ENCODE data around the gene STX1B. TPM values are rescaled to one million over a fixed set of nuclear protein-coding genes. Genes with fewer than 3 reads are reported as not detected.

STX1B gene
- total RNA-seq, 1 experiment from 2014 or later, result 11.0 TPM

DNA sequence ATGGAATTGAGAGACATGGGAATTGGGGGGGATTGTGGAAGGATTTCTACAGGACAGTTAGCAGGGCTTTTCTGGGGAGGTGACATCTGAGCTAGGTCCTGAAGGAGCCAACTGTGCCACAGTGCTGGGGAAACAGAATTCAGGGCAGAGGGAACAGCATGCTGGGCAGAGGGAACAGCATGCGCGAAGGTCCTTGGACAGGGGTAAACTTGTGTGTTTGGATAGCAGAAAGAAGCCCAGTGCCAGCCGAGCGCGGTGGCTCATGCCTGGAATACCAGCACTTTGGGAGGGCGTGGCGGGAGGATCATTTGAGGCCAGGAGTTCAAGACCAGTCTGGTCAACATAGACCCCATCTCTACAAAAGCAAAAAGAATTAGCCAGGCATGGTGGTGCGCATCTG lies 3.8 kb downstream of the STX1B start:
- Histone ChIP-seq H4K5ac (ENCODE audit: insufficient read length, low read depth, low read length) (no peak overlapping the region), H3K79me2 (ENCODE audit: insufficient read depth, low read length) (no peaks in the 10 kb centered on the region; the same call in 1 of the 2 replicates), H4K8ac (replicated peaks; ENCODE audit: insufficient read length, low read depth, low read length) (no peak overlapping the region), H3K9me3 (ENCODE audit: control insufficient read depth, low read depth, low read length) (no peaks in the 10 kb centered on the region), H2BK12ac (ENCODE audit: insufficient read length, low read depth, low read length) (no peak overlapping the region), H2BK15ac (ENCODE audit: low read depth, low read length) (no peak overlapping the region), H2AFZ (ENCODE audit: low read length) (no peak overlapping the region), H2BK5ac (ENCODE audit: insufficient read length, low read length) (no peak overlapping the region), H3K23me2 (ENCODE audit: insufficient read length, low read depth, low read length, poor library complexity, severe bottlenecking) (peaks cover 5% of the 10 kb centered on the region), H4K91ac (ENCODE audit: insufficient read length, low read depth, low read length) (no peak overlapping the region), H4K20me1 (ENCODE audit: control insufficient read depth, insufficient read depth, insufficient read length) (no peaks in the 10 kb centered on the region), H3K18ac (ENCODE audit: insufficient read length, low read depth, low read length) (no peak overlapping the region), H3K4me1 (ENCODE audit: insufficient read depth, low read length) (peaks cover 3% of the 10 kb centered on the region; the same call in 1 of the 2 replicates), H3K9ac (ENCODE audit: extremely low read depth, insufficient read length, low read length) (no peak overlapping the region), H2BK120ac (ENCODE audit: low read depth, low read length, poor library complexity, severe bottlenecking) (no peak overlapping the region), H3K23ac (ENCODE audit: insufficient read length, low read depth, low read length) (no peak overlapping the region), H3K27me3 (ENCODE audit: insufficient read depth, low read length) (no peaks in the 10 kb centered on the region), H3T11ph (ENCODE audit: low read length) (no peak overlapping the region), H3K4me2 (ENCODE audit: insufficient read depth, insufficient read length, low read length) (no peak overlapping the region), H3K27ac (ENCODE audit: insufficient read length, low read depth, low read length) (no peak overlapping the region), H3K56ac (ENCODE audit: insufficient read length, low read depth, low read length) (no peak overlapping the region), H3K14ac (ENCODE audit: insufficient read depth, low read length) (no peak overlapping the region), H2AK5ac (ENCODE audit: insufficient read length, low read length) (no peak overlapping the region), H3K4ac (ENCODE audit: low read depth, low read length) (no peak overlapping the region), H3K79me1 (ENCODE audit: insufficient read depth, low read depth, low read length, poor library complexity, severe bottlenecking) (no peaks in the 10 kb centered on the region), H2BK20ac (ENCODE audit: low read depth, low read length, poor library complexity, severe bottlenecking) (no peak overlapping the region)
- Mint-ChIP-seq H3K4me3 (no peak overlapping the region), H3K4me1 (peaks cover 27 to 46% of the 10 kb centered on the region in 2 experiments), H3K9me3 (no peaks in the 10 kb centered on the region; a peak in 1 of 5 replicates), H3K36me3 (ENCODE audit: insufficient read depth in 1 of 3, low read depth in 3 of 3) (no peaks in the 10 kb centered on the region; a peak in 1 of 7 replicates), H3K27ac (no peak overlapping the region), H3K27me3 (ENCODE audit: low read depth) (peaks cover 8% of the 10 kb centered on the region)
- WGBS (ENCODE audit: extremely low coverage, insufficient read length, low lambda C conversion rate), result no CpG with 5 or more reads among the region's 8 CpGs
- DNase-seq, result no peak
- TF ChIP-seq, protein P1, sequence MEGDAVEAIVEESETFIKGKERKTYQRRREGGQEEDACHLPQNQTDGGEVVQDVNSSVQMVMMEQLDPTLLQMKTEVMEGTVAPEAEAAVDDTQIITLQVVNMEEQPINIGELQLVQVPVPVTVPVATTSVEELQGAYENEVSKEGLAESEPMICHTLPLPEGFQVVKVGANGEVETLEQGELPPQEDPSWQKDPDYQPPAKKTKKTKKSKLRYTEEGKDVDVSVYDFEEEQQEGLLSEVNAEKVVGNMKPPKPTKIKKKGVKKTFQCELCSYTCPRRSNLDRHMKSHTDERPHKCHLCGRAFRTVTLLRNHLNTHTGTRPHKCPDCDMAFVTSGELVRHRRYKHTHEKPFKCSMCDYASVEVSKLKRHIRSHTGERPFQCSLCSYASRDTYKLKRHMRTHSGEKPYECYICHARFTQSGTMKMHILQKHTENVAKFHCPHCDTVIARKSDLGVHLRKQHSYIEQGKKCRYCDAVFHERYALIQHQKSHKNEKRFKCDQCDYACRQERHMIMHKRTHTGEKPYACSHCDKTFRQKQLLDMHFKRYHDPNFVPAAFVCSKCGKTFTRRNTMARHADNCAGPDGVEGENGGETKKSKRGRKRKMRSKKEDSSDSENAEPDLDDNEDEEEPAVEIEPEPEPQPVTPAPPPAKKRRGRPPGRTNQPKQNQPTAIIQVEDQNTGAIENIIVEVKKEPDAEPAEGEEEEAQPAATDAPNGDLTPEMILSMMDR (conservative IDR thresholded peaks at IDR 0.05), result no peak
